ENCODE measurements around the gene UBR4. TPM values are rescaled to one million over a fixed set of nuclear protein-coding genes. Genes with fewer than 3 reads are reported as not detected.

UBR4 gene
- total and polyA plus RNA-seq, 10 of the 15 experiments (the other 5 are each of a cell fraction or from before 2014, with no cell fraction given): 34.2 to 124 (median 56.2) TPM

- H3K79me2 ChIP-seq (ENCODE audit: control insufficient read depth, insufficient read depth, low read length): no peaks in the 10 kb centered on the region
- H3K4me3 ChIP-seq: no peak overlapping the region
- ChIA-PET SMC1A (ENCODE audit: uncharacterized antibody, unreplicated experiment) (interaction anchor here (0.7 to 1.5 kb wide), 2 partner anchors 9 to 67 kb away, joined by 3 read pairs; no protein-coding TSS in a partner anchor), CTCF (interaction anchor here (0.6 to 1.0 kb wide), 2 partner anchors 172 to 194 kb away, joined by 3 to 4 read pairs; no protein-coding TSS in a partner anchor), RAD21 (ENCODE audit: unreplicated experiment) (no interaction called here), POLR2A (no interaction called here)
- H3K9me3 ChIP-seq (replicated peaks; ENCODE audit: control insufficient read depth, insufficient read depth, low read length): no peaks in the 10 kb centered on the region
- H3K27ac ChIP-seq (ENCODE audit: control insufficient read depth, insufficient read depth): no peak overlapping the region
- DNase-seq (ENCODE audit: low read depth, low spot score) (no peak), ATAC-seq (no peak), FAIRE-seq (no peak)
- no peak overlapping the region for H3K9ac ChIP-seq (ENCODE audit: control insufficient read depth, insufficient read depth, low read length)
- TF ChIP-seq ZNF207 (IDR thresholded peaks at IDR 0.05; ENCODE audit: borderline replicate concordance): no peak
- TF ChIP-seq SMAD1 (IDR thresholded peaks at IDR 0.05; ENCODE audit: low read depth, partially characterized antibody): no peak
- no peak for TF ChIP-seq HDGF (IDR thresholded peaks at IDR 0.05)
- no peak for TF ChIP-seq RUNX3 (IDR thresholded peaks at IDR 0.05; ENCODE audit: low read length)
- no peak for TF ChIP-seq IRF4 (IDR thresholded peaks at IDR 0.05; ENCODE audit: low read depth, low read length)
- no peak for TF ChIP-seq MAX (IDR thresholded peaks at IDR 0.05; ENCODE audit: low read depth, low read length)
- TF ChIP-seq TCF7 (IDR thresholded peaks at IDR 0.05; ENCODE audit: borderline replicate concordance): no peak
- TF ChIP-seq ESRRA (IDR thresholded peaks at IDR 0.05; ENCODE audit: low read length): no peak
- no peak for TF ChIP-seq STAT3 (IDR thresholded peaks at IDR 0.05; ENCODE audit: low read depth, low read length)
- TF ChIP-seq PRDM15 (CRISPR knock-in tag; IDR thresholded peaks at IDR 0.05): no peak
- TF ChIP-seq KDM1A (IDR thresholded peaks at IDR 0.05; ENCODE audit: borderline replicate concordance): no peak
- H4K20me1 ChIP-seq (ENCODE audit: control insufficient read depth, insufficient read depth): no peaks in the 10 kb centered on the region; the same call in 1 of the 2 replicates
- intact Hi-C loops (cut with micrococcal nuclease; ENCODE audit: unreplicated experiment): no loop called here
- no peak overlapping the region for H3K4me2 ChIP-seq (ENCODE audit: control insufficient read depth, insufficient read depth)
- H3K36me3 ChIP-seq (ENCODE audit: control insufficient read depth in 2 of 2, insufficient read depth in 2 of 2, low read length in 1 of 2): peaks cover 40 to 45% of the 10 kb centered on the region in 2 experiments
- no peaks in the 10 kb centered on the region for H3K4me1 ChIP-seq (ENCODE audit: control insufficient read depth, insufficient read depth, low read length)
- in situ Hi-C loops (cut with MboI): no loop called here
- WGBS (ENCODE audit: insufficient coverage, insufficient replicate concordance, low lambda C conversion rate, missing lambda C conversion rate): 98% methylated on average over 4 of the region's 4 CpGs
- no peak overlapping the region for H2AFZ ChIP-seq (ENCODE audit: control insufficient read depth, low read depth, low read length)
- no peaks in the 10 kb centered on the region for H3K27me3 ChIP-seq (replicated peaks in 1 of 2; ENCODE audit: control insufficient read depth in 2 of 2, insufficient read depth in 2 of 2, low read length in 1 of 2)
- no TSS peak for BruUV-seq (replicated peaks)
These were observed 131.5 kb downstream of the UBR4 start for GRCh38 chr1:19078536-19078935.

Measured in GM12878 (cell line).